GM18909 (cell line): ENCODE measurements around the gene STK40.

Experiments used
- ATAC-seq: cut with Tn5 transposase; IDR thresholded peaks from one replicate; pipeline ENCODE4 v1.9.1; 2021; ENCODE audit warnings: mild to moderate bottlenecking; ENCODE audit not compliant: unreplicated experiment, poor library complexity

STK40 gene

GRCh38 chr1:36380143-36380619 lies 5.5 kb downstream of the STK40 start:
- no peak for ATAC-seq

- ATAC-seq: no peak
Measured at GRCh38 chr1:36377791-36378492, 7.8 kb downstream of the STK40 start.

GRCh38 chr1:36372617-36373016 lies 13.1 kb downstream of the STK40 start:
- no peak for ATAC-seq

GRCh38 chr1:36369061-36369861 lies 16.5 kb downstream of the STK40 start:
- ATAC-seq: peak; percentile 35

GRCh38 chr1:36367798-36368197 lies 17.9 kb downstream of the STK40 start:
- no peak for ATAC-seq

GRCh38 chr1:36367066-36367465 lies 18.7 kb downstream of the STK40 start:
- ATAC-seq: no peak

- ATAC-seq: no peak
Measured at GRCh38 chr1:36366091-36366661, 19.5 kb downstream of the STK40 start.

GRCh38 chr1:36365381-36365780 lies 20.3 kb downstream of the STK40 start:
- ATAC-seq: no peak

- ATAC-seq: no peak
Measured at GRCh38 chr1:36359911-36360550, 25.7 kb downstream of the STK40 start.

- ATAC-seq: no peak
Measured at GRCh38 chr1:36359383-36359782, 26.3 kb downstream of the STK40 start.

GRCh38 chr1:36358514-36359084 lies 27.1 kb downstream of the STK40 start:
- ATAC-seq: no peak

GRCh38 chr1:36355811-36356210 lies 29.9 kb downstream of the STK40 start:
- no peak for ATAC-seq

- no peak for ATAC-seq
Measured at GRCh38 chr1:36354486-36354885, 31.2 kb downstream of the STK40 start.

- no peak for ATAC-seq
Measured at GRCh38 chr1:36352910-36353878, 32.5 kb downstream of the STK40 start.

- ATAC-seq: no peak
Measured at GRCh38 chr1:36352125-36352909, 33.4 kb downstream of the STK40 start.

GRCh38 chr1:36351227-36351977 lies 34.3 kb downstream of the STK40 start:
- ATAC-seq: no peak

- ATAC-seq: no peak
Measured at GRCh38 chr1:36350659-36351226, 35.0 kb downstream of the STK40 start.

GRCh38 chr1:36349839-36350238 lies 35.9 kb downstream of the STK40 start:
- no peak for ATAC-seq
